ENCODE data around the gene KIAA1958. TPM values are rescaled to one million over a fixed set of nuclear protein-coding genes. Genes with fewer than 3 reads are reported as not detected.

KIAA1958 gene
- total and polyA plus RNA-seq, 2 of the 8 experiments (the other 6 are each of a cell fraction or from before 2014, with no cell fraction given): 11.4 to 43.8 TPM

- TF ChIP-seq CHD7 (IDR thresholded peaks at IDR 0.05; ENCODE audit: insufficient replicate concordance, low read length) (no peak), YY1 (IDR thresholded peaks at IDR 0.05; ENCODE audit: low read depth, low read length) (no peak)
Measured at GRCh38 chr9:112503170-112503569, 16.5 kb downstream of the KIAA1958 start (continued).

Data from H1 (cell line).